Common myeloid progenitor, CD34-positive (primary cell): ENCODE data around the gene CEP162. TPM values are rescaled to one million over a fixed set of nuclear protein-coding genes. Genes with fewer than 3 reads are reported as not detected.

ENCODE experiments used
- CTCF ChIA-PET: fragments of 350-600 bp; sonication (Branson Sonifier 250); formaldehyde crosslinking; loops from one replicate; lab custom pipeline; 2021; ENCODE audit warnings: antibody characterized with exemption; lab: Charles Lee
- POLR2A ChIA-PET: fragments of 350-600 bp; sonication (Branson Sonifier 250); formaldehyde crosslinking; loops from one replicate; lab custom pipeline; 2021; ENCODE audit warnings: antibody characterized with exemption; lab: Charles Lee
- DNase-seq, 3 donors: peaks; one replicate each; pipeline versions ENCODE4 v3.0.0 to v3.0.0-alpha.2; 2013
- H3K27ac ChIP-seq, 2 experiments: 1 replicate in 1 of 2; 2 replicates in 1 of 2; pipeline ENCODE4 v1.7.0; 2013; ENCODE audit warnings: inconsistent platforms in 2 of 2, low read length in 2 of 2, mild to moderate bottlenecking in 2 of 2, low read depth in 1 of 2, moderate library complexity in 1 of 2; ENCODE audit not compliant: severe bottlenecking in 2 of 2, insufficient read depth in 1 of 2, poor library complexity in 1 of 2
- H3K27me3 ChIP-seq, 5 experiments: replicated peaks in 2 of 5; 1 replicate in 3 of 5; 2 replicates in 2 of 5; pipeline versions ENCODE4 v1.6.1 to v1.7.0; 2013; ENCODE audit warnings: low read length in 4 of 5, mild to moderate bottlenecking in 2 of 5, moderate library complexity in 2 of 5, inconsistent platforms in 1 of 5; ENCODE audit not compliant: insufficient read depth in 5 of 5, control insufficient read depth in 4 of 5
- H3K36me3 ChIP-seq, 4 experiments: 1 replicate in 2 of 4; 2 replicates in 2 of 4; pipeline versions ENCODE4 v1.6.1 to v1.7.0; 2013; ENCODE audit warnings: low read length in 3 of 4, control low read depth in 1 of 4, mild to moderate bottlenecking in 1 of 4; ENCODE audit not compliant: control insufficient read depth in 4 of 4, insufficient read depth in 4 of 4
- H3K4me1 ChIP-seq, 4 experiments: 1 replicate in 3 of 4; 2 replicates in 1 of 4; pipeline versions ENCODE4 v1.6.1 to v1.7.1; 2013; ENCODE audit warnings: low read length in 3 of 4, mild to moderate bottlenecking in 3 of 4, control low read depth in 1 of 4, inconsistent platforms in 1 of 4, moderate library complexity in 1 of 4; ENCODE audit not compliant: control insufficient read depth in 4 of 4, insufficient read depth in 4 of 4; ENCODE audit errors: control extremely low read depth in 1 of 4
- H3K4me3 ChIP-seq, 7 experiments: 1 replicate in 4 of 7; 2 replicates in 3 of 7; pipeline versions ENCODE4 v1.5.1 to v1.7.0; 2013; ENCODE audit warnings: mild to moderate bottlenecking in 7 of 7, low read length in 6 of 7, moderate library complexity in 6 of 7, inconsistent platforms in 2 of 7, low read depth in 2 of 7, control low read depth in 1 of 7; ENCODE audit not compliant: insufficient read depth in 4 of 7, control insufficient read depth in 1 of 7; ENCODE audit errors: extremely low read depth in 1 of 7
- H3K9me3 ChIP-seq, 5 experiments: 1 replicate in 4 of 5; 2 replicates in 1 of 5; pipeline versions ENCODE4 v1.6.1 to v1.7.1; 2013; ENCODE audit warnings: low read length in 4 of 5, mild to moderate bottlenecking in 2 of 5, inconsistent platforms in 1 of 5, low read depth in 1 of 5, moderate library complexity in 1 of 5; ENCODE audit not compliant: control insufficient read depth in 4 of 5, insufficient read depth in 2 of 5; ENCODE audit errors: control extremely low read depth in 1 of 5
- WGBS: methylation state at CpG from one replicate; pipeline ENCODE4 v1.1.5; 2013; ENCODE audit not compliant: insufficient coverage; 5-methylcytosine and 5-hydroxymethylcytosine counted together
- polyA plus RNA-seq: library from polyadenylated mRNA; unstranded; fragments of 120-200 nt; gene quantifications from one replicate; pipeline ENCODE4 v1.2.1, GENCODE V29; 2013

CEP162 gene
- polyA plus RNA-seq: 10.4 TPM

GRCh38 chr6:84227434-84228197 is at the start of gene CEP162:
Gene CEP162, minus strand, starts transcription at chr6:84227643. Its CDS starts 1,250 bp downstream, at chr6:84226393.
- ChIA-PET CTCF (interaction anchor here (0.8 to 2.0 kb wide), 15 partner anchors 8 to 715 kb away, joined by 3 to 8 read pairs (median 4); partner anchors contain the start of genes CYB5R4 and PRSS35), POLR2A (no interaction called here)
- no peaks in the 10 kb centered on the region for H3K9me3 ChIP-seq
- H3K27ac ChIP-seq: peak within 1 kb of the TSS; percentile 30 to 74
- peaks cover 0 to 13% (median 2%) of the 10 kb centered on the region in 5 experiments for H3K27me3 ChIP-seq
- WGBS: 0% methylated on average over 27 of the region's 40 CpGs
- peaks cover 6 to 10% (median 8%) of the 10 kb centered on the region in 4 experiments for H3K4me1 ChIP-seq
- no peaks in the 10 kb centered on the region for H3K36me3 ChIP-seq
- DNase-seq: peak; percentile 84 to 92 (median 89)
- H3K4me3 ChIP-seq: peak within 1 kb of the TSS; percentile 93 to 100 (median 96)

- no peak for DNase-seq
- peaks cover 0 to 2% (median 0%) of the 10 kb centered on the region in 5 experiments for H3K27me3 ChIP-seq
- no peaks in the 10 kb centered on the region for H3K4me1 ChIP-seq
- H3K27ac ChIP-seq: no peak overlapping the region
- ChIA-PET POLR2A (no interaction called here), CTCF (no interaction called here)
- H3K36me3 ChIP-seq: no peaks in the 10 kb centered on the region
- 100% methylated on average over 2 of the region's 2 CpGs for WGBS
- H3K4me3 ChIP-seq: no peak overlapping the region
- no peaks in the 10 kb centered on the region for H3K9me3 ChIP-seq
Observed at GRCh38 chr6:84274856-84275255, 47.4 kb upstream of the CEP162 start.

GRCh38 chr6:84273048-84273809 is 45.8 kb upstream of the CEP162 start:
- Histone ChIP-seq H3K27ac (no peak overlapping the region), H3K27me3 (peaks cover 0 to 2% (median 0%) of the 10 kb centered on the region in 5 experiments), H3K4me3 (no peak overlapping the region), H3K36me3 (no peaks in the 10 kb centered on the region), H3K4me1 (no peaks in the 10 kb centered on the region), H3K9me3 (no peaks in the 10 kb centered on the region)
- 100% methylated on average over 1 of the region's 3 CpGs for WGBS
- ChIA-PET POLR2A (no interaction called here), CTCF (no interaction called here)
- DNase-seq: no peak

GRCh38 chr6:84272298-84272697 is 44.9 kb upstream of the CEP162 start:
- DNase-seq: no peak
- Histone ChIP-seq H3K27ac (no peak overlapping the region), H3K9me3 (no peaks in the 10 kb centered on the region), H3K4me1 (no peaks in the 10 kb centered on the region), H3K27me3 (peaks cover 0 to 2% (median 0%) of the 10 kb centered on the region in 5 experiments), H3K4me3 (no peak overlapping the region), H3K36me3 (no peaks in the 10 kb centered on the region)
- CTCF ChIA-PET: no interaction called here
- POLR2A ChIA-PET: no interaction called here
- 100% methylated on average over 1 of the region's 1 CpG for WGBS

GRCh38 chr6:84271061-84271716 is 43.7 kb upstream of the CEP162 start:
- H3K4me3 ChIP-seq: no peak overlapping the region
- ChIA-PET POLR2A (no interaction called here), CTCF (no interaction called here)
- H3K4me1 ChIP-seq: no peaks in the 10 kb centered on the region
- no peaks in the 10 kb centered on the region for H3K36me3 ChIP-seq
- H3K9me3 ChIP-seq: no peaks in the 10 kb centered on the region
- no peak overlapping the region for H3K27ac ChIP-seq
- peaks cover 0 to 2% (median 0%) of the 10 kb centered on the region in 5 experiments for H3K27me3 ChIP-seq
- no peak for DNase-seq

GRCh38 chr6:84269947-84270733 is 42.7 kb upstream of the CEP162 start:
- H3K9me3 ChIP-seq: no peaks in the 10 kb centered on the region
- H3K36me3 ChIP-seq: no peaks in the 10 kb centered on the region
- CTCF ChIA-PET: interaction anchor here (0.6 kb wide), 1 partner anchor 248 kb away, joined by 3 read pairs; no protein-coding TSS in a partner anchor
- peaks cover 0 to 2% (median 0%) of the 10 kb centered on the region in 5 experiments for H3K27me3 ChIP-seq
- peak; percentile 66 to 87 (median 67) for DNase-seq
- no peak overlapping the region for H3K27ac ChIP-seq
- no peaks in the 10 kb centered on the region for H3K4me1 ChIP-seq
- 19% methylated on average over 6 of the region's 6 CpGs for WGBS
- POLR2A ChIA-PET: no interaction called here
- H3K4me3 ChIP-seq: no peak overlapping the region
